ENCODE results near the gene MEIOB. TPM values are rescaled to one million over a fixed set of nuclear protein-coding genes. Genes with fewer than 3 reads are reported as not detected.
"Not testable (repeated sequence)": the region's sequence is repeated elsewhere in the genome, so short reads cannot be mapped to it uniquely, and the experiment has no call there.

Gene MEIOB
- total RNA-seq, 4 donors from 2014 or later = not detected

GRCh38 chr16:1903220-1903574, 31.2 kb upstream of the MEIOB start:
- H3K36me3 ChIP-seq = no peaks in the 10 kb centered on the region
- no peak for TF ChIP-seq EP300 (IDR thresholded peaks at IDR 0.05)
- no peak for TF ChIP-seq POLR2AphosphoS5 (IDR thresholded peaks at IDR 0.05)
- TF ChIP-seq POLR2A (IDR thresholded peaks at IDR 0.05) = no peak
- no peak for TF ChIP-seq CTCF (IDR thresholded peaks at IDR 0.05)
- ATAC-seq = no peak
- no peak overlapping the region for H3K4me3 ChIP-seq
- H3K9me3 ChIP-seq = no peaks in the 10 kb centered on the region
- H3K4me1 ChIP-seq = no peaks in the 10 kb centered on the region
- peaks cover 79% of the 10 kb centered on the region for H3K27me3 ChIP-seq
- no peak overlapping the region for H3K27ac ChIP-seq
- WGBS, 2 donors (ENCODE audit: low coverage in 1 of 2) = 40% methylated on average over 1 of the region's 13 CpGs; no CpG with 5 or more reads in 1 of the 2 donors

- Histone ChIP-seq H3K4me1 (no peaks in the 10 kb centered on the region), H3K27me3 (peaks cover 74% of the 10 kb centered on the region), H3K36me3 (no peaks in the 10 kb centered on the region), H3K9me3 (no peaks in the 10 kb centered on the region), H3K27ac (no peak overlapping the region), H3K4me3 (no peak overlapping the region)
- 67% methylated on average over 7 of the region's 20 CpGs; no CpG with 5 or more reads in 1 of the 2 donors for WGBS, 2 donors (ENCODE audit: low coverage in 1 of 2)
- TF ChIP-seq POLR2AphosphoS5 (IDR thresholded peaks at IDR 0.05) (no peak), EP300 (IDR thresholded peaks at IDR 0.05) (no peak), CTCF (IDR thresholded peaks at IDR 0.05) (no peak), POLR2A (IDR thresholded peaks at IDR 0.05) (no peak)
- no peak for ATAC-seq
These were observed 30.7 kb upstream of the MEIOB start for GRCh38 chr16:1902547-1903219.

- no peak for ATAC-seq
- Histone ChIP-seq H3K27ac (no peak overlapping the region), H3K4me3 (no peak overlapping the region), H3K36me3 (no peaks in the 10 kb centered on the region), H3K27me3 (peaks cover 67% of the 10 kb centered on the region), H3K9me3 (no peaks in the 10 kb centered on the region), H3K4me1 (no peaks in the 10 kb centered on the region)
- no peak for TF ChIP-seq CTCF (IDR thresholded peaks at IDR 0.05)
- TF ChIP-seq POLR2AphosphoS5 (IDR thresholded peaks at IDR 0.05) = no peak
- 92 to 100% methylated on average over 1 to 2 of the region's 9 CpGs for WGBS, 2 donors (ENCODE audit: low coverage in 1 of 2)
These were observed 28.4 kb upstream of the MEIOB start for GRCh38 chr16:1900452-1900774.

- Histone ChIP-seq H3K27ac (no peak overlapping the region), H3K36me3 (no peaks in the 10 kb centered on the region), H3K4me1 (no peaks in the 10 kb centered on the region), H3K4me3 (no peak overlapping the region), H3K9me3 (no peaks in the 10 kb centered on the region), H3K27me3 (peaks cover 62% of the 10 kb centered on the region)
- TF ChIP-seq POLR2A (IDR thresholded peaks at IDR 0.05) = no peak
- WGBS, 2 donors (ENCODE audit: low coverage in 1 of 2) = 88% methylated on average over 9 of the region's 16 CpGs; no CpG with 5 or more reads in 1 of the 2 donors
- no peak for ATAC-seq
These were observed 27.9 kb upstream of the MEIOB start for GRCh38 chr16:1899641-1900451.

- not testable (repeated sequence) for H3K36me3 ChIP-seq, ATAC-seq, H3K27ac ChIP-seq, H3K9me3 ChIP-seq, H3K4me3 ChIP-seq, H3K4me1 ChIP-seq
- 83% methylated on average over 1 of the region's 2 CpGs; no CpG with 5 or more reads in 1 of the 2 donors for WGBS, 2 donors (ENCODE audit: low coverage in 1 of 2)
- H3K27me3 ChIP-seq = peaks cover 57% of the 10 kb centered on the region
These were observed 25.7 kb upstream of the MEIOB start for GRCh38 chr16:1897692-1898091.

All from gastroesophageal sphincter (tissue), 4 donors.